Measurements from ENCODE around the gene KMT5B. TPM values are rescaled to one million over a fixed set of nuclear protein-coding genes. Genes with fewer than 3 reads are reported as not detected.
A peak's percentile ranks its signal among the peaks of the same experiment; 100 is the strongest.

KMT5B gene
- total RNA-seq = 10 to 100 TPM; 35.7 to 78.2 TPM
- 10 to 100 TPM; 15.1 to 16.5 TPM for polyA plus RNA-seq
- long read RNA-seq, donor 1, partial matches to known transcripts = 8 of 9 reads
- long read RNA-seq, donor 1, other reads (novel, unspliced or antisense) = 0 of 9 reads
- long read RNA-seq, donor 2 = 0 reads
- long read RNA-seq, donor 3, partial matches to known transcripts = 0 of 4 reads
- long read RNA-seq, donor 3, other reads (novel, unspliced or antisense) = 0 of 4 reads
- long read RNA-seq, donor 4, partial matches to known transcripts = 7 of 10 reads
- long read RNA-seq, donor 4, other reads (novel, unspliced or antisense) = 0 of 10 reads
- long read RNA-seq, donor 5, partial matches to known transcripts = 9 of 14 reads
- long read RNA-seq, donor 5, other reads (novel, unspliced or antisense) = 5 of 14 reads

DNA sequence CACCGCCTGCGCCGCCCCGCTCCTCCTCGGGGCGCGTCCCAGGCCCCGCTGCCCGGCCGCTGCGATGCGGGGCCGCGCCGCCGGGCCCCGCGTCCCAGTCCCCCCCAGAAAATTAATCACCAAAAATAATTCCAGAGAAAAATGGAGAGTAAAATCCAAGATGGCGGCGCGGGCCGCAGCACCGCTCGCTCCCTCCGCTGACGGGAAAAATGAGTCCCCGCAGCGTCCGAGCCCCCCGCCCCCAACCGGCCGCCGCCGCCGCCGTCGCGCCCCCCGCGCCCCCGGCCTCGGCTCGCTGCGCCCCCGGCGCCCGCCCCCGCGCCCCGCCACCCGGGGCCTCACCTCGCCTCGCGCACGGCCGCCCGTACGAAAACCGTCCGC lies at the start of gene KMT5B:
Gene KMT5B (minus strand): TSS at position 162 of the 381 bp plus-strand sequence. CDS start 23,220 bp downstream, outside the sequence.
- Histone ChIP-seq H3K9me3 (ENCODE audit: control insufficient read depth in 4 of 4, insufficient read depth in 3 of 4, low read length in 3 of 4) (no peaks in the 10 kb centered on the region), H3K27ac (ENCODE audit: low read depth in 1 of 2, low read length in 1 of 2) (peak within 1 kb of the TSS; percentile 99 to 100), H3K9ac (ENCODE audit: insufficient read depth in 1 of 2, low read length in 2 of 2) (peak within 1 kb of the TSS; percentile 58 to 86), H3K4me1 (ENCODE audit: control insufficient read depth in 5 of 5, insufficient read depth in 5 of 5, low read length in 5 of 5) (peaks cover 8 to 35% (median 14%) of the 10 kb centered on the region in 5 donors), H3K36me3 (ENCODE audit: control insufficient read depth in 4 of 4, insufficient read depth in 4 of 4, low read length in 4 of 4) (no peaks in the 10 kb centered on the region), H3K27me3 (ENCODE audit: control insufficient read depth in 3 of 3, insufficient read depth in 3 of 3, low read length in 2 of 3) (no peaks in the 10 kb centered on the region), H3K4me3 (peak within 1 kb of the TSS; percentile 98)
- TF ChIP-seq, protein P1, sequence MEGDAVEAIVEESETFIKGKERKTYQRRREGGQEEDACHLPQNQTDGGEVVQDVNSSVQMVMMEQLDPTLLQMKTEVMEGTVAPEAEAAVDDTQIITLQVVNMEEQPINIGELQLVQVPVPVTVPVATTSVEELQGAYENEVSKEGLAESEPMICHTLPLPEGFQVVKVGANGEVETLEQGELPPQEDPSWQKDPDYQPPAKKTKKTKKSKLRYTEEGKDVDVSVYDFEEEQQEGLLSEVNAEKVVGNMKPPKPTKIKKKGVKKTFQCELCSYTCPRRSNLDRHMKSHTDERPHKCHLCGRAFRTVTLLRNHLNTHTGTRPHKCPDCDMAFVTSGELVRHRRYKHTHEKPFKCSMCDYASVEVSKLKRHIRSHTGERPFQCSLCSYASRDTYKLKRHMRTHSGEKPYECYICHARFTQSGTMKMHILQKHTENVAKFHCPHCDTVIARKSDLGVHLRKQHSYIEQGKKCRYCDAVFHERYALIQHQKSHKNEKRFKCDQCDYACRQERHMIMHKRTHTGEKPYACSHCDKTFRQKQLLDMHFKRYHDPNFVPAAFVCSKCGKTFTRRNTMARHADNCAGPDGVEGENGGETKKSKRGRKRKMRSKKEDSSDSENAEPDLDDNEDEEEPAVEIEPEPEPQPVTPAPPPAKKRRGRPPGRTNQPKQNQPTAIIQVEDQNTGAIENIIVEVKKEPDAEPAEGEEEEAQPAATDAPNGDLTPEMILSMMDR (IDR thresholded peaks at IDR 0.05; ENCODE audit: control extremely low read depth, extremely low read depth) = no peak
- peak; percentile 68 to 89 (median 78) for DNase-seq
- ATAC-seq (ENCODE audit: insufficient read depth, low FRiP score) = no peak
- WGBS, 2 donors = 1% methylated on average over 39 to 59 of the region's 60 CpGs

DNA sequence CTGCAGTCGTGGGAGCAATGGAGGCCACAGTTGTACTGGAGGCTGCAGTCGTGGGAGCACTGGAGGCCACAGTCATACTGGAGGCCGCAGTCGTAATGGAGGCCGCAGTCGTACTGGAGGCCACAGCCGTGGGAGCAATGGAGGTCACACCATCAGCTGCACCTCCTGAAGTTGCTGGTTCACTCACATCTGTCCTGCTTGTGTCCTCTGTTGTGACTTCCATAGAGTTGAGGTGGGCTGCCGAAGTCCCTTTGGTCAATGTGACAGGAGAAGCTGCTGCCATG lies 49.4 kb upstream of the KMT5B start:
- no peak for ATAC-seq (ENCODE audit: insufficient read depth, low FRiP score)
- TF ChIP-seq, protein P1 (IDR thresholded peaks at IDR 0.05; ENCODE audit: control extremely low read depth, extremely low read depth) = no peak
- WGBS, 2 donors = 95 to 97% methylated on average over 8 of the region's 8 CpGs
- DNase-seq = no peak
- peaks cover 0 to 3% (median 0%) of the 10 kb centered on the region in 5 donors for H3K4me1 ChIP-seq (ENCODE audit: control insufficient read depth in 5 of 5, insufficient read depth in 5 of 5, low read length in 5 of 5)
- H3K9me3 ChIP-seq (ENCODE audit: control insufficient read depth in 4 of 4, insufficient read depth in 3 of 4, low read length in 3 of 4) = peaks cover 0 to 3% (median 0%) of the 10 kb centered on the region in 4 donors
- H3K36me3 ChIP-seq (ENCODE audit: control insufficient read depth in 4 of 4, insufficient read depth in 4 of 4, low read length in 4 of 4) = peaks cover 9 to 60% (median 25%) of the 10 kb centered on the region in 4 donors
- H3K27ac ChIP-seq (ENCODE audit: low read depth in 1 of 2, low read length in 1 of 2) = no peak overlapping the region
- H3K9ac ChIP-seq (ENCODE audit: insufficient read depth in 1 of 2, low read length in 2 of 2) = no peak overlapping the region
- H3K27me3 ChIP-seq (ENCODE audit: control insufficient read depth in 3 of 3, insufficient read depth in 3 of 3, low read length in 2 of 3) = no peaks in the 10 kb centered on the region
- H3K4me3 ChIP-seq = no peak overlapping the region

DNA sequence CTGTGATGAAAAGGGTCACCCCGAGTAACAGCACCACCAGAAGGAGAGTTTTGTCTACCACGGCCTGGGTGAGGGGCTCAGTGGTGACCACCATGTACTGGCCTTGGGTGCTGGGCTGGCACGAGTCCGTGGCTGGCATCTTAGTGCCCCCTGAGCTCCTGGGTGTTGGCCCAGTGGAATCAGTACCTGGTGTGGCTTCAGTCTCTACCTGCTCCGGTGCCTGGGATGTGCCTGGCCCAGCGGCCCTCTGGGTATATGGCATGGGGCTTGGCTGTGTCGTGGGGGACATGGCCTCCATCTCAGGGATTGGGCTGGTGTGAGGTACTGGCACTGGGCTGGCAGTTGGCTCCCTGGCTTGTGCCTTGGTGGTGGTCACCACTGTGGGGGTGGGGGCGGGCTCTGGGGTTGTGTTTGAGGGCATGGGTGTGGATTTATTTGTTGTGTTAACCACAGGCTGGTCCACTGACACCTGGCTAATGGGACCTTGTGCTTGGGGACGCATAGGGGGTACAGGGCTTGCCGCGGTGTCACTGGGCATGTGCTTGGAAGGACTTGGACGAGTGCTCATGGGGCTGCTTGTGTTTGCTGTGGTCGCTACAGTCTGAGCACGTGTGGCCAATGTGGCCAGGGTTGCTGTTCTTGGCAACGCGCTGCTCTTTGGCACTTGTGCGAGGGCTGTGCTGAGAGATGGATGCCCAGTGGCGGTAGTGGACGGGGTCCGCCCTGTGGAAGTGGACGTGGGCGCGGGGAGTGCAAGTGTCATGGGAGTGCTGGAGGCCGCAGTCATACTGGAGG lies 48.9 kb upstream of the KMT5B start:
- Histone ChIP-seq H3K9ac (ENCODE audit: insufficient read depth in 1 of 2, low read length in 2 of 2) (no peak overlapping the region), H3K36me3 (ENCODE audit: control insufficient read depth in 4 of 4, insufficient read depth in 4 of 4, low read length in 4 of 4) (peaks cover 4 to 55% (median 21%) of the 10 kb centered on the region in 4 donors), H3K4me3 (no peak overlapping the region), H3K4me1 (ENCODE audit: control insufficient read depth in 5 of 5, insufficient read depth in 5 of 5, low read length in 5 of 5) (peaks cover 0 to 5% (median 0%) of the 10 kb centered on the region in 5 donors), H3K9me3 (ENCODE audit: control insufficient read depth in 4 of 4, insufficient read depth in 3 of 4, low read length in 3 of 4) (peaks cover 0 to 3% (median 0%) of the 10 kb centered on the region in 4 donors), H3K27me3 (ENCODE audit: control insufficient read depth in 3 of 3, insufficient read depth in 3 of 3, low read length in 2 of 3) (no peaks in the 10 kb centered on the region), H3K27ac (ENCODE audit: low read depth in 1 of 2, low read length in 1 of 2) (no peak overlapping the region)
- no peak for ATAC-seq (ENCODE audit: insufficient read depth, low FRiP score)
- no peak for DNase-seq
- TF ChIP-seq, protein P1 (IDR thresholded peaks at IDR 0.05; ENCODE audit: control extremely low read depth, extremely low read depth) = no peak
- 96 to 97% methylated on average over 24 of the region's 24 CpGs for WGBS, 2 donors
